SKM-1 treated with dmso at 0.1 percent for 144 hours (cell line): ENCODE results near the gene RNF152.

Source experiments
- DNase-seq: peaks from one replicate; lab custom pipeline; 2025; ENCODE audit not compliant: unreplicated experiment; lab: John Stamatoyannopoulos, UW

RNF152 gene

GRCh38 chr18:61854578-61855448 lies 38.0 kb downstream of the RNF152 start:
- no peak for DNase-seq

- DNase-seq, result no peak
Measured at GRCh38 chr18:61853855-61854254, 39.0 kb downstream of the RNF152 start.

GRCh38 chr18:61852496-61852895 lies 40.3 kb downstream of the RNF152 start:
- no peak for DNase-seq

- no peak for DNase-seq
Measured at GRCh38 chr18:61851940-61852451, 40.8 kb downstream of the RNF152 start.

- no peak for DNase-seq
Measured at GRCh38 chr18:61851279-61851678, 41.5 kb downstream of the RNF152 start.

GRCh38 chr18:61850756-61851155 lies 42.1 kb downstream of the RNF152 start:
- no peak for DNase-seq

GRCh38 chr18:61847164-61847791 lies 45.5 kb downstream of the RNF152 start:
- DNase-seq, result no peak

- DNase-seq, result no peak
Measured at GRCh38 chr18:61845197-61845596, 47.6 kb downstream of the RNF152 start.

- DNase-seq, result no peak
Measured at GRCh38 chr18:61844726-61845125, 48.1 kb downstream of the RNF152 start.

- DNase-seq, result no peak
Measured at GRCh38 chr18:61842146-61842545, 50.7 kb downstream of the RNF152 start.

GRCh38 chr18:61841706-61842105 lies 51.1 kb downstream of the RNF152 start:
- no peak for DNase-seq

GRCh38 chr18:61840324-61840723 lies 52.5 kb downstream of the RNF152 start:
- no peak for DNase-seq

- no peak for DNase-seq
Measured at GRCh38 chr18:61838521-61838920, 54.3 kb downstream of the RNF152 start.

- no peak for DNase-seq
Measured at GRCh38 chr18:61833978-61834377, 58.8 kb downstream of the RNF152 start.

GRCh38 chr18:61833387-61833786 lies 59.4 kb downstream of the RNF152 start:
- no peak for DNase-seq

GRCh38 chr18:61832858-61833257 lies 59.9 kb downstream of the RNF152 start:
- no peak for DNase-seq

GRCh38 chr18:61831071-61831470 lies 61.7 kb downstream of the RNF152 start:
- no peak for DNase-seq

GRCh38 chr18:61829108-61829507 lies 63.7 kb downstream of the RNF152 start:
- no peak for DNase-seq

- no peak for DNase-seq
Measured at GRCh38 chr18:61827591-61827990, 65.2 kb downstream of the RNF152 start.

- DNase-seq, result no peak
Measured at GRCh38 chr18:61825386-61825785, 67.4 kb downstream of the RNF152 start.

- DNase-seq, result no peak
Measured at GRCh38 chr18:61824733-61825363, 68.0 kb downstream of the RNF152 start.

GRCh38 chr18:61823595-61823994 lies 69.2 kb downstream of the RNF152 start:
- DNase-seq, result no peak
